Breast epithelium (tissue), 4 donors: ENCODE results near the gene CYB5R3. TPM values are rescaled to one million over a fixed set of nuclear protein-coding genes. Genes with fewer than 3 reads are reported as not detected.

Experiments
- DNase-seq, 2 donors: peaks; one replicate each; pipeline ENCODE4 v3.0.0-alpha.2; 2019; ENCODE audit warnings: low spot score in 2 of 2
- H3K27ac ChIP-seq, 2 donors: fragments of 200-600 bp; sonication (generic) in 1 of 2; one replicate each; pipeline ENCODE4 v1.5.1; 2016 to 2019; ENCODE audit warnings: mild to moderate bottlenecking in 1 of 2
- H3K27me3 ChIP-seq, 2 donors: fragments of 200-600 bp; sonication (generic) in 1 of 2; one replicate each; pipeline versions ENCODE4 v1.5.1 to v1.6.0; 2017 to 2019; ENCODE audit warnings: control low read depth in 1 of 2, mild to moderate bottlenecking in 1 of 2
- H3K36me3 ChIP-seq: fragments of 200-600 bp; one replicate; pipeline ENCODE4 v1.5.1; 2019
- H3K4me1 ChIP-seq, 2 donors: fragments of 200-600 bp; sonication (generic); one replicate each; pipeline ENCODE4 v1.5.1; 2016 to 2019; ENCODE audit warnings: control low read depth in 1 of 2
- H3K4me3 ChIP-seq, 3 donors: fragments of 200-600 bp; sonication (generic); 1 replicate in 2 of 3; 2 replicates in 1 of 3; pipeline ENCODE4 v1.5.1; 2016 to 2019; ENCODE audit warnings: mild to moderate bottlenecking in 3 of 3, moderate library complexity in 2 of 3
- H3K9me3 ChIP-seq, 2 donors: fragments of 200-600 bp; sonication (generic) in 1 of 2; one replicate each; pipeline ENCODE4 v1.5.1; 2016 to 2019; ENCODE audit warnings: control low read depth in 1 of 2
- POLR2A ChIP-seq: fragments of 450-650 bp; IDR thresholded peaks from one replicate; pipeline ENCODE4 v1.6.1; 2016; ENCODE audit warnings: antibody characterized with exemption, mild to moderate bottlenecking, moderate library complexity
- POLR2AphosphoS5 ChIP-seq, 3 donors: sonication (generic); formaldehyde crosslinking; IDR thresholded peaks; one replicate each; pipeline ENCODE4 v1.6.1; 2017; ENCODE audit warnings: antibody characterized with exemption in 3 of 3
- intact Hi-C: fragments of 100-400 bp; cut with DNase I; formaldehyde crosslinking; loops from one replicate; pipeline ENCODE4 v1.15.1; 2023; ENCODE audit warnings: low total_unique reads
- total RNA-seq, 3 donors: library from RNA; depleted of rRNA; stranded (reverse); fragments of >200 nt; gene quantifications; one replicate each; pipeline ENCODE4 v1.1.0, GENCODE V29; 2016
- TF ChIP-seq, protein P1 (sequence below), 3 donors: fragments of 450-650 bp; IDR thresholded peaks; one replicate each; pipeline ENCODE4 v1.5.1; 2016 to 2017; ENCODE audit warnings: antibody characterized with exemption in 3 of 3, mild to moderate bottlenecking in 3 of 3, moderate library complexity in 3 of 3

CYB5R3 gene
- total RNA-seq, 3 donors from 2014 or later: 56.5 to 248 (median 87.5) TPM

DNA sequence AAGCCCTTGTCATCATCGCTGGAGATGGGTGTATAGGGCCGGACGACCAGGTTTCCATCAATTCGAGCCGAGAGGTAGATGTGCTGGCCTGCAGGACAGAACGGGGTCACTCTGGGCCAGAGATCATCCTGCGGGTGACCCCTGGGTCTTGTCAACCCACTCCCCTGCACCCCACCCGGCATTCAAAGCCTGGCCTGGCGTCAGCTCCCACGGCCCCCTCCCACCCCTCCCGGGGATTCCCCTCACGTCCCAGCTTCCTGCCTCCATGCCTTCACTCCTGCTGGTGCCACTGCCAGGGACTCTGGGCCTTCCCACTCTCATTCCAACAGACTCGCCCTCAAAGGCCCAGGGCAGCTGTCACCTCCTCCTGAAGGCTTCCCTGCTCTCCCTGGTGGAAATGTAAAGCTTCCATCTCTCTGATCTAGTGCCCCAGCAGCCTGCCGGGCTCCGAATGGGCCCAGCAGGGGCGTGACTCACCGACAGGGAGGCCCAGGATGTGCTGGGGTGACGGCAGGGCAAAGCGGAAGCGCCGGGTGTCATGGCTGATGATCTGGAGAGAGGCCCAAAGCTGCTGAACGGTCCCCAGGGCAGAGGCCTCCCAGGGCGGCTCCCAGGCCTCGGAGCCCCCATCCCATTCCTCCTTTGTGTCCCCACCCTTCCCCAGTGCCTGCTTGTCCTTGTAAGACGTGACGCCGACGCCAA, 18.1 kb downstream of the CYB5R3 start:
- Histone ChIP-seq H3K36me3 (peaks cover 17% of the 10 kb centered on the region), H3K27ac (peak overlapping the region in 1 of 2 donors; percentile 15)

DNA sequence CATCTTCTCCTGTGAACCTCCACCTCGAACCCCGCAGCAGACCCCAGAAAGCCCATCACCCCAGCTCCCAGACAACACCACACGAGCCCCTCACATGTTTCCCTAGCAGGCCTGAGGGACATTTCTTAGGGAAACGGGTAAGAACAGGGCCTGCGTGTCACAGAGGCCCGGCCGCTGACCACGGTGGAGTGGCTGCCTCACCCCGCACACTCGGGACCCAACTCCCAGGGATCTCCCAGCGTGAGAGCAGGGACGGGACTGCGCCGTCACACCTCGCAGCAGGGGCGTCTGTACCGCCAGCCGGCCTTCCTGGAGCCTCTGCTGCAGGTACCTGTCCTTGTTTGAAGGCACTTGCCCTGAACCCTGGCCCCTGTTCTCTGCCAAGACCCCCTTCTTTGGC, 19.0 kb downstream of the CYB5R3 start:
- Histone ChIP-seq H3K4me1 (no peaks in the 10 kb centered on the region), H3K36me3 (peaks cover 17% of the 10 kb centered on the region), H3K9me3 (no peaks in the 10 kb centered on the region), H3K27ac (no peak overlapping the region), H3K27me3 (no peaks in the 10 kb centered on the region), H3K4me3 (no peak overlapping the region)
- intact Hi-C loops: no loop called here
- DNase-seq: no peak
- TF ChIP-seq, protein P1, sequence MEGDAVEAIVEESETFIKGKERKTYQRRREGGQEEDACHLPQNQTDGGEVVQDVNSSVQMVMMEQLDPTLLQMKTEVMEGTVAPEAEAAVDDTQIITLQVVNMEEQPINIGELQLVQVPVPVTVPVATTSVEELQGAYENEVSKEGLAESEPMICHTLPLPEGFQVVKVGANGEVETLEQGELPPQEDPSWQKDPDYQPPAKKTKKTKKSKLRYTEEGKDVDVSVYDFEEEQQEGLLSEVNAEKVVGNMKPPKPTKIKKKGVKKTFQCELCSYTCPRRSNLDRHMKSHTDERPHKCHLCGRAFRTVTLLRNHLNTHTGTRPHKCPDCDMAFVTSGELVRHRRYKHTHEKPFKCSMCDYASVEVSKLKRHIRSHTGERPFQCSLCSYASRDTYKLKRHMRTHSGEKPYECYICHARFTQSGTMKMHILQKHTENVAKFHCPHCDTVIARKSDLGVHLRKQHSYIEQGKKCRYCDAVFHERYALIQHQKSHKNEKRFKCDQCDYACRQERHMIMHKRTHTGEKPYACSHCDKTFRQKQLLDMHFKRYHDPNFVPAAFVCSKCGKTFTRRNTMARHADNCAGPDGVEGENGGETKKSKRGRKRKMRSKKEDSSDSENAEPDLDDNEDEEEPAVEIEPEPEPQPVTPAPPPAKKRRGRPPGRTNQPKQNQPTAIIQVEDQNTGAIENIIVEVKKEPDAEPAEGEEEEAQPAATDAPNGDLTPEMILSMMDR (IDR thresholded peaks at IDR 0.05): no peak
- TF ChIP-seq POLR2A (no peak), POLR2AphosphoS5 (IDR thresholded peaks at IDR 0.05) (no peak)

More for the DNA sequence above, 18.1 kb downstream of the CYB5R3 start:
- Histone ChIP-seq H3K4me3 (no peak overlapping the region), H3K4me1 (no peaks in the 10 kb centered on the region), H3K9me3 (no peaks in the 10 kb centered on the region), H3K27me3 (no peaks in the 10 kb centered on the region)
- intact Hi-C loops: no loop called here
- DNase-seq: no peak
- TF ChIP-seq POLR2AphosphoS5 (IDR thresholded peaks at IDR 0.05): no peak
- no peak for TF ChIP-seq POLR2A
- TF ChIP-seq, protein P1 (IDR thresholded peaks at IDR 0.05): no peak

DNA sequence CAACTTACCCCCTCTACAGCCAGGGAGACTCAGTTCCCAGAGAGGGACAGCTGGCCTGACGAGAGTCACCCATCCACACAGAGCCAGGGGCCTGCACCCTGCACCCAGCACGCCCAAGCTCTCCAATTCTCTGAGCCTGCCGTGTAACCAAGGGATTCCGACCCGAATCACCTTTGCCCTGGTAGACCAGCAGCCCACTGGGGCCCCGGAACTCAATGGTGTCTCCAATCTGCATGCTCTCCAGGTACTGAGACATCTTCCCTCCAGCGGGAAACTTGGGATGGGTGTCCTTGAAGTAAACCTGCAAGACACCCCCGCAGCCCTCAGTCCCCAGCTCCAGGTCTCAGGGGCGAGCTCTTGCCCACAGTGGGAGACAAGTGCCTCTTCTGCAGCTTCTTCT, 21.2 kb downstream of the CYB5R3 start:
- Histone ChIP-seq H3K4me3 (no peak overlapping the region), H3K27me3 (no peaks in the 10 kb centered on the region), H3K36me3 (peaks cover 20% of the 10 kb centered on the region), H3K27ac (no peak overlapping the region), H3K4me1 (no peaks in the 10 kb centered on the region), H3K9me3 (no peaks in the 10 kb centered on the region)
- intact Hi-C loops: no loop called here
- DNase-seq: no peak
- TF ChIP-seq, protein P1 (IDR thresholded peaks at IDR 0.05): no peak
- TF ChIP-seq POLR2AphosphoS5 (IDR thresholded peaks at IDR 0.05) (no peak), POLR2A (no peak)

DNA sequence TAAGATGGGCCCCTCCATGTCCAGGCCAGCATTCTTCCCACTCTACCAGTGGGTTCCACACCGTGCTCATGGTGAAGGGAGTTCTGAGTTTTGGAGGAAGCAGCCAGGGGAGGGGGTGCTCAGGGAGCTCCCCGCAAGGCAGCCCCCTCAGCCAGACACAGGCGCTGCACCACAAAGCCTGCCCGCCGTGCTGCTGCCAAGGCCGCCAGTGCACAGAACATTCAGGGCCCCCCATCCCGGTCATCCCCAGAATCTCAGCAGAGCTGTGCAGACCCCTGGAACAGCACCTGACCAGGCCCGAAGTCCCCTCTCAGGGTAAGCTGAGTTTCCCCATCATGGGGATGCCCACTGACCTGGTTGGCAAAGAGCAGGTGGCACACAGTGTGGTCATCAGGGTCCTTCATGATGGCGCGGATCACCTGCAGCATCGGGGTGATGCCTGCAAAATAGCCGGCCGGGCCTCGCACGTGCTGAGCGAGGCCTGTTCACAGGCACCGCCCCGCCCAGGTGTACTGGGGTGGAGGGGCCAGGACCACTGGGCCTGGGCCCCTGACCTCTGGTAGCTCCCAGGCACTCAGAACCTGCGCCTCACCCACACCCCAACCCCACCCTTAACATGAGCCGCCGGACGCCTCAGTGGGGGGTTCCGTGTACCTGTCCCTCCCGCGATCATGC, 22.1 kb downstream of the CYB5R3 start:
- TF ChIP-seq, protein P1 (IDR thresholded peaks at IDR 0.05): no peak
- TF ChIP-seq POLR2AphosphoS5 (IDR thresholded peaks at IDR 0.05): no peak
- TF ChIP-seq POLR2A: no peak
- Histone ChIP-seq H3K9me3 (no peaks in the 10 kb centered on the region), H3K4me1 (no peaks in the 10 kb centered on the region), H3K4me3 (no peak overlapping the region), H3K36me3 (peaks cover 20% of the 10 kb centered on the region), H3K27me3 (no peaks in the 10 kb centered on the region), H3K27ac (no peak overlapping the region)
- no peak for DNase-seq
- intact Hi-C loops: no loop called here

DNA sequence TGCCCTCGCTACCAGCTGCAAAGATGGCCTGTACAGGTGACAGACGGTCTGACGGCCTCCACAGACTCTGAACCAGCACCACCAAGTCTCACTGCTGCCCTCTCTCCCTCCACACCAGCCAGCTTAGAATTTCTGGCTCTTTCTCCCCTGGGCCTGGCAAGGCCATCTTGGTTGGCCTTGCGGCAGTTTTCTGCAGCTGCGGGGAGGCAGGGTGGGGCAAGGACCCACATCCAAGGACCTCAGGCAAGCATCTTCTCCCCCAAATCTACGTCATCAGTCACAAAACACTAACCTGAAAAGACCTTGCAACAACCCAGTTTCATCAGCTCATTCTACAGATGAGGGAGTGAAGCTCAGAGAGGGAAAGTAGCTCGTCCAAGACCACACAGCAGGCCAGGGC, 22.8 kb downstream of the CYB5R3 start:
- no peaks in the 10 kb centered on the region for H3K27me3 ChIP-seq
- no peaks in the 10 kb centered on the region for H3K9me3 ChIP-seq
- H3K27ac ChIP-seq: no peak overlapping the region
- TF ChIP-seq POLR2AphosphoS5 (IDR thresholded peaks at IDR 0.05) (no peak), POLR2A (no peak)
- TF ChIP-seq, protein P1 (IDR thresholded peaks at IDR 0.05): no peak
- intact Hi-C loops: no loop called here
- no peaks in the 10 kb centered on the region for H3K4me1 ChIP-seq
- H3K36me3 ChIP-seq: peaks cover 20% of the 10 kb centered on the region
- H3K4me3 ChIP-seq: no peak overlapping the region
- no peak for DNase-seq
